Endodermal cell (in vitro differentiated cells): ENCODE data around the gene DLG2. TPM values are rescaled to one million over a fixed set of nuclear protein-coding genes. Genes with fewer than 3 reads are reported as not detected.

Source experiments
- DNase-seq: peaks from one replicate; pipeline ENCODE4 v3.0.0-alpha.2; 2017
- H3K27ac ChIP-seq: 2 replicates; pipeline ENCODE4 v1.5.1; 2013; ENCODE audit warnings: mild to moderate bottlenecking, low read depth, low read length, moderate library complexity
- H3K27me3 ChIP-seq: 2 replicates; pipeline ENCODE4 v1.6.1; 2013; ENCODE audit warnings: mild to moderate bottlenecking, low read length, moderate library complexity; ENCODE audit not compliant: insufficient read depth, control insufficient read depth, poor library complexity, severe bottlenecking
- H3K36me3 ChIP-seq: 2 replicates; pipeline ENCODE4 v1.7.0; 2013; ENCODE audit warnings: mild to moderate bottlenecking, low read length, moderate library complexity; ENCODE audit not compliant: control insufficient read depth, insufficient read depth
- H3K4me1 ChIP-seq: one replicate; pipeline ENCODE4 v1.7.0; 2013; ENCODE audit warnings: low read length; ENCODE audit not compliant: control insufficient read depth, insufficient read depth
- H3K4me3 ChIP-seq: 2 replicates; pipeline ENCODE4 v1.5.1; 2013; ENCODE audit warnings: mild to moderate bottlenecking, low read length, moderate library complexity
- H3K9ac ChIP-seq: 2 replicates; pipeline ENCODE4 v1.6.1; 2013; ENCODE audit warnings: mild to moderate bottlenecking, low read length, moderate library complexity; ENCODE audit not compliant: poor library complexity, severe bottlenecking; ENCODE audit errors: extremely low read depth
- H3K9me3 ChIP-seq: 2 replicates; pipeline ENCODE4 v1.6.1; 2013; ENCODE audit warnings: mild to moderate bottlenecking, low read length, moderate library complexity; ENCODE audit not compliant: control insufficient read depth
- H3K27ac Mint-ChIP-seq: 2 replicates; pipeline ENCODE4 v1.8.0; 2020; ENCODE audit warnings: mixed read lengths
- H3K27me3 Mint-ChIP-seq: 2 replicates; pipeline ENCODE4 v1.8.0; 2021; ENCODE audit warnings: mild to moderate bottlenecking, mixed read lengths; ENCODE audit not compliant: insufficient read depth
- H3K36me3 Mint-ChIP-seq: 2 replicates; pipeline ENCODE4 v1.8.0; 2020; ENCODE audit warnings: low read depth, mixed read lengths
- H3K4me1 Mint-ChIP-seq: 2 replicates; pipeline ENCODE4 v1.8.0; 2020; ENCODE audit warnings: mixed read lengths
- H3K4me3 Mint-ChIP-seq: 2 replicates; pipeline ENCODE4 v1.8.0; 2020; ENCODE audit warnings: mild to moderate bottlenecking, moderate library complexity, mixed read lengths
- H3K9me3 Mint-ChIP-seq: 2 replicates; pipeline ENCODE4 v1.8.0; 2020; ENCODE audit warnings: mild to moderate bottlenecking, mixed read lengths
- WGBS, 2 experiments: methylation state at CpG; one replicate each; pipeline versions ENCODE4 v1.1.5 to v1.1.7; 2013; ENCODE audit warnings: missing lambda C conversion rate in 2 of 2, mixed read lengths in 1 of 2; ENCODE audit not compliant: insufficient coverage in 1 of 2, insufficient read length in 1 of 2; 5-methylcytosine and 5-hydroxymethylcytosine counted together
- total RNA-seq, 2 donors: library from RNA; stranded (reverse); fragmentation: NEBNext Ultra II Directional in 1 of 2; extraction: Animal tissue kit (Norgen Biotek cat#: 25700) in 1 of 2; gene quantifications; 2 replicates in 1 of 2; 3 replicates in 1 of 2; pipeline ENCODE4 v1.2.1, GENCODE V29; 2021
- TF ChIP-seq, protein P1 (sequence below): fragments of 200-600 bp; sonication (generic); conservative IDR thresholded peaks from 2 replicates; pipeline ENCODE4 v1.5.0; 2021; ENCODE audit warnings: antibody characterized with exemption, mild to moderate bottlenecking

DLG2 gene
- total RNA-seq, 2 donors from 2014 or later, result 9.6 to 10.6 TPM

DNA sequence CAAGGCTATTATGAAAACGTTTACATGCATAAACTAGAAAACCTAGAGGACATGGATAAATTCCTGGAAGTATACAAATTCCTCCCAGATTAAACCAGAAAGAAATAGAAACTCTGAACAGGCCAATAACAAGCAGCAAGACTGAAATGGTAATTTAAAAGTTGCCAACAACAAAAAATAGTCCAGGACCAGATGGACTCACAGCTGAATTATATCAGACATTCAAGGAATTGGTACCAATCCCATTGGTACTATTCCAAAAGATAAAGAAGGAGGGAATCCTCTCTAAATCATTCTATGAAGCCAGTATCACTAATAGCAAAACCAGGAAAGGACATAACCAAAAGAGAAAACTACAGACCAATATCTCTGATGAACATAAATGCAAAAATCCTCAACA lies 236.0 kb downstream of the DLG2 start:
- Histone ChIP-seq H3K9ac (no peak overlapping the region), H3K4me3 (peak overlapping the region; percentile 11), H3K36me3 (no peaks in the 10 kb centered on the region), H3K27me3 (no peaks in the 10 kb centered on the region), H3K27ac (no peak overlapping the region), H3K4me1 (peaks cover 2% of the 10 kb centered on the region), H3K9me3 (peaks cover 32% of the 10 kb centered on the region)
- Mint-ChIP-seq H3K36me3 (no peaks in the 10 kb centered on the region), H3K4me1 (peaks cover 15% of the 10 kb centered on the region), H3K27me3 (no peaks in the 10 kb centered on the region), H3K9me3 (peaks cover 16% of the 10 kb centered on the region), H3K27ac (no peak overlapping the region), H3K4me3 (no peak overlapping the region)
- TF ChIP-seq, protein P1, sequence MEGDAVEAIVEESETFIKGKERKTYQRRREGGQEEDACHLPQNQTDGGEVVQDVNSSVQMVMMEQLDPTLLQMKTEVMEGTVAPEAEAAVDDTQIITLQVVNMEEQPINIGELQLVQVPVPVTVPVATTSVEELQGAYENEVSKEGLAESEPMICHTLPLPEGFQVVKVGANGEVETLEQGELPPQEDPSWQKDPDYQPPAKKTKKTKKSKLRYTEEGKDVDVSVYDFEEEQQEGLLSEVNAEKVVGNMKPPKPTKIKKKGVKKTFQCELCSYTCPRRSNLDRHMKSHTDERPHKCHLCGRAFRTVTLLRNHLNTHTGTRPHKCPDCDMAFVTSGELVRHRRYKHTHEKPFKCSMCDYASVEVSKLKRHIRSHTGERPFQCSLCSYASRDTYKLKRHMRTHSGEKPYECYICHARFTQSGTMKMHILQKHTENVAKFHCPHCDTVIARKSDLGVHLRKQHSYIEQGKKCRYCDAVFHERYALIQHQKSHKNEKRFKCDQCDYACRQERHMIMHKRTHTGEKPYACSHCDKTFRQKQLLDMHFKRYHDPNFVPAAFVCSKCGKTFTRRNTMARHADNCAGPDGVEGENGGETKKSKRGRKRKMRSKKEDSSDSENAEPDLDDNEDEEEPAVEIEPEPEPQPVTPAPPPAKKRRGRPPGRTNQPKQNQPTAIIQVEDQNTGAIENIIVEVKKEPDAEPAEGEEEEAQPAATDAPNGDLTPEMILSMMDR, result no peak
- 84% methylated on average over 1 of the region's 1 CpG; no CpG with 5 or more reads in 1 of the 2 experiments for WGBS, 2 experiments
- no peak for DNase-seq

DNA sequence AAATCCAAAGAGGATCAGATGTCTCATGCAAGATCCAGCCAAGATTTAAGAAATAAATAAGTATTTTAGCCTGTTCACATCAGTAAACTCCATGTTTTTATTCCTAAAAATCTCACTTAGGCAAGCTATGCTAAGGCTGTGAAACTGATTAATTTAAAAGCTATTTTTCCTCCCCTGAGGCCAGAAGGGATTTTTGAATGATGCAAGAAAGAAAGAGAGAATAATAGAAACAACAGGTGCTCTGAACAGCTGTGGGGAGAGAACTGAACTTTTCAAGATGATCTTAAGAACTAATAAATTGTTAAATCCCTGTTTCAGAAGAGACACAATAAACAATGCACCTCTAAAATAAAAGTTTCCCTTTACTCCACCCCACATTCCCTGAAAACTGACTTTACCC lies 241.6 kb downstream of the DLG2 start:
- no peak for DNase-seq
- no peaks in the 10 kb centered on the region for H3K27me3 Mint-ChIP-seq
- no peaks in the 10 kb centered on the region for H3K36me3 Mint-ChIP-seq
- H3K9ac ChIP-seq, result no peak overlapping the region
- H3K27ac ChIP-seq, result no peak overlapping the region
- H3K36me3 ChIP-seq, result no peaks in the 10 kb centered on the region
- no peak overlapping the region for H3K27ac Mint-ChIP-seq
- H3K4me1 Mint-ChIP-seq, result peaks cover 13% of the 10 kb centered on the region
- peaks cover 10% of the 10 kb centered on the region for H3K9me3 Mint-ChIP-seq
- no peaks in the 10 kb centered on the region for H3K4me1 ChIP-seq
- TF ChIP-seq, protein P1, result no peak
- H3K4me3 Mint-ChIP-seq, result no peak overlapping the region
- H3K27me3 ChIP-seq, result no peaks in the 10 kb centered on the region
- peaks cover 5% of the 10 kb centered on the region for H3K9me3 ChIP-seq
- no peak overlapping the region for H3K4me3 ChIP-seq

DNA sequence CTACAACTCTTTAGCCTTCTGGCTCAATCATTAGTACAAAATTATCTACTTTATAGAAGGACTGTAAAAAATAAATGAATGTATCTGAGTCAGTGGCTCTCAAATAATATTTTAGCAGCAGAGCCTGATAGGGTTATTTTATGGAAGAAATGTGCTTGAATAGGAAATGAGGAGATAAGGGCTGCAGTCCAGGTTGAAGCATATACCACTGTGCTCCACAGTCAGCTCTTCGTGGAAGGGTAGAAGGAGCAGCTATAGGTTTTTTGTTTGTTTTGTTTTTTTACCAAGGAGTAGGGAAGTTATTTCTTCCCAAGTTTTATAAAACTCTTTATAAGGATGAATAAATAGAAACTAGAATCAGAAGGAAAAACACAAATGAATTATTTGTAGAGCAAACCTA lies 242.0 kb downstream of the DLG2 start:
- Mint-ChIP-seq H3K9me3 (peaks cover 10% of the 10 kb centered on the region), H3K4me1 (peaks cover 13% of the 10 kb centered on the region), H3K27ac (no peak overlapping the region), H3K36me3 (no peaks in the 10 kb centered on the region), H3K27me3 (no peaks in the 10 kb centered on the region), H3K4me3 (no peak overlapping the region)
- Histone ChIP-seq H3K4me3 (no peak overlapping the region), H3K9me3 (peaks cover 5% of the 10 kb centered on the region), H3K27ac (no peak overlapping the region), H3K9ac (no peak overlapping the region), H3K36me3 (no peaks in the 10 kb centered on the region), H3K4me1 (no peaks in the 10 kb centered on the region), H3K27me3 (no peaks in the 10 kb centered on the region)
- no peak for DNase-seq
- 81% methylated on average over 1 of the region's 1 CpG; no CpG with 5 or more reads in 1 of the 2 experiments for WGBS, 2 experiments
- TF ChIP-seq, protein P1, result no peak
